Measurements from ENCODE around the gene CWC27. TPM values are rescaled to one million over a fixed set of nuclear protein-coding genes. Genes with fewer than 3 reads are reported as not detected.

Gene CWC27
- total RNA-seq, 1 donor from 2014 or later, result 33.4 TPM

GRCh38 chr5:65047225-65047624 is 278.5 kb downstream of the CWC27 start:
- Mint-ChIP-seq H3K9me3 (ENCODE audit: low read depth) (no peaks in the 10 kb centered on the region), H3K27me3 (peaks cover 5% of the 10 kb centered on the region), H3K4me3 (ENCODE audit: low read depth) (no peak overlapping the region), H3K4me1 (ENCODE audit: low read depth) (no peaks in the 10 kb centered on the region), H3K36me3 (ENCODE audit: insufficient read depth) (no peaks in the 10 kb centered on the region), H3K27ac (no peak overlapping the region)
- TF ChIP-seq CTCF (IDR thresholded peaks at IDR 0.05; ENCODE audit: unreplicated experiment), result no peak
- DNase-seq (ENCODE audit: low spot score, unreplicated experiment), result no peak

DNA sequence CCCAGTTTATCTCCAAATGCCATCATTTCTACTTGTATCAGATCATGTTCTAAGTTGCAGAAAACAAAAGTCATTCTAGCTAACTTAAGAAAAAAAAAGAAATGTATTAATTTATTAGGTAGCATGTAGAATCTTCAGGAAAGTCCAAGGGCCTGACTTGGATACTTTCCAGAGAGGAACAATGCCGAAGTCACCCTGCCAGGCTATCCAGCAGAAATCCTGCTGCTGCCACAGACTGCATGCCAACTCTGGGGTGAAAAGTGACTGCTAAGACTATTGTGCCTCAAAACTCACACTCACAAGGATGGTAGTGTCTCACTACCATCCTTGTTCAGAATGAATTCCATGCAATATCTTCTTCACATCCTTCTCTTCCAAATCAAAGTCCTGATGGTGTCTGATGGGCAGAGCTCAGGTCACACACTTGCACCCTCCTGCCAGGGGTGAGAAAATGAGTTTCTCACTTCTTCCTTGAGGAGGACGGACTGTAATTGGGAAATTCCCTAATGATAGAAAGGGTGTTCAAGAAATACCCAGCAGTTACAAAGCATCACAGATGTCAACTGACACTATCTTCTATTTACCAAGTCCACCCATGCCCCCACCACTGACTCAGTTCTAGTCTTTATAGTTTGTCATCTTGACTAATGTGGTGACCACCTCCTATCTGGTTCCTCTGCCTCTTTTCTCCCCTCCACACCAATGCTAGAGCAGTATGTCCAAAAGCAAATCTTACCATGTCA is 279.4 kb downstream of the CWC27 start:
- Mint-ChIP-seq H3K4me1 (ENCODE audit: low read depth) (no peaks in the 10 kb centered on the region), H3K4me3 (ENCODE audit: low read depth) (no peak overlapping the region), H3K9me3 (ENCODE audit: low read depth) (no peaks in the 10 kb centered on the region), H3K27me3 (peaks cover 5% of the 10 kb centered on the region), H3K27ac (no peak overlapping the region), H3K36me3 (ENCODE audit: insufficient read depth) (no peaks in the 10 kb centered on the region)
- TF ChIP-seq CTCF (IDR thresholded peaks at IDR 0.05; ENCODE audit: unreplicated experiment), result no peak
- no peak for DNase-seq (ENCODE audit: low spot score, unreplicated experiment)

- H3K4me3 Mint-ChIP-seq (ENCODE audit: low read depth), result no peak overlapping the region
- no peak for TF ChIP-seq CTCF (IDR thresholded peaks at IDR 0.05; ENCODE audit: unreplicated experiment)
- DNase-seq (ENCODE audit: low spot score, unreplicated experiment), result no peak
- H3K27me3 Mint-ChIP-seq, result peaks cover 2% of the 10 kb centered on the region
- no peak overlapping the region for H3K27ac Mint-ChIP-seq
- peaks cover 3% of the 10 kb centered on the region for H3K9me3 Mint-ChIP-seq (ENCODE audit: low read depth)
- H3K36me3 Mint-ChIP-seq (ENCODE audit: insufficient read depth), result no peaks in the 10 kb centered on the region
- H3K4me1 Mint-ChIP-seq (ENCODE audit: low read depth), result no peaks in the 10 kb centered on the region
Observed at GRCh38 chr5:65050140-65050539, 281.4 kb downstream of the CWC27 start.

DNA sequence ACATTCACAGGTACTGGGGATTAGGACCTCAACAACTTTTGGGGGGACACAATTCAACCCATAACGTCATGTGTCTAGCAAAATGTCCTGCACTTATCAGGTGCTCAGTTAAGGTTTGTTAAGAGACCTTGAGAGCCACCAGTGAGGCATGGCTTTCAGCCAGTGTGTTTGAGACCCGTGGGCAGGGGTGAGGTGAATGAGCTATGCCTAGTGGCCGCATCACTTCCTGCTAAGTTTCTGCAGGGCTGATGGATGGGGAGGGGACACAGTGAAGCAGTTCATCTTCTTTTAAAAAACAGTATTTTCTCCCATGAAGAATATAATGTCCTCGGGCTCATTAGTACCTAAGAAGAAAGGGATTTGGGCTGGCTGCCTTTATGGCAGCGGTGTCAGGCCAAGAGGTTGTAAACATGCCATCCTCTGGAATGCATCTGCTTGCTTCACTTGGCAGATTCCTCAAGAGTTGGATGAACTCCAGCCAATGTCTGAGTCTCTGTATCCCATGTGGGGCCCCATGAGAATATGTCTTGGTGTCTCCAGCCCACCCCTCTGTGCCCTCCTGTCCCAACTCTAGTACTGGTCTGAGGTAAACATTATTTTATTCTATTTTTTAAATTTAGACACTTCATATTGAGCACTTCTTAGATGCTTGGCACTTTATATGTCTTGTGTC is 282.2 kb downstream of the CWC27 start:
- Mint-ChIP-seq H3K27ac (no peak overlapping the region), H3K9me3 (ENCODE audit: low read depth) (peaks cover 6% of the 10 kb centered on the region), H3K27me3 (no peaks in the 10 kb centered on the region), H3K4me3 (ENCODE audit: low read depth) (no peak overlapping the region), H3K36me3 (ENCODE audit: insufficient read depth) (no peaks in the 10 kb centered on the region), H3K4me1 (ENCODE audit: low read depth) (no peaks in the 10 kb centered on the region)
- no peak for TF ChIP-seq CTCF (IDR thresholded peaks at IDR 0.05; ENCODE audit: unreplicated experiment)
- no peak for DNase-seq (ENCODE audit: low spot score, unreplicated experiment)

DNA sequence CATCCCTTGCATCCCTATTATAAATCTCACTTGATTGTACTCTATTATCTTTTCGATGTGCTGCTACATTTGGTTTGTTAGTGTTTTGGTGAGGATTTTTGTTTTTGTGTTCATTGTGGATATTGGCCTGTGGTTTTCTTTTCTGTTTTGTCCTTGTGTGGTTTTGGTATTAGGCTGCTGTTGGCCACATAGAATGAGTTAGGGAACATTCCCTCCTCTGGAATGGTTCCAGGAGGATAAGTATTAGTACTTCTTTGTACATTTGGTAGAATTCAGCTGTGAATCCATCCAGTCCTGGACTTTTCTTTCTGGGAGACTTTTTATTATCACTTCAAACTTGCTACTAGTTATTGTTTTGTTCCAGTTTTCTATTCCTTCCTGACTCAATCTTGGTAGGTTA is 287.2 kb downstream of the CWC27 start:
- no peak overlapping the region for H3K27ac Mint-ChIP-seq

More for the DNA sequence above, 287.2 kb downstream of the CWC27 start:
- DNase-seq (ENCODE audit: low spot score, unreplicated experiment), result no peak
- TF ChIP-seq CTCF (IDR thresholded peaks at IDR 0.05; ENCODE audit: unreplicated experiment), result no peak
- Mint-ChIP-seq H3K27me3 (no peaks in the 10 kb centered on the region), H3K36me3 (ENCODE audit: insufficient read depth) (no peaks in the 10 kb centered on the region), H3K9me3 (ENCODE audit: low read depth) (peaks cover 6% of the 10 kb centered on the region), H3K4me1 (ENCODE audit: low read depth) (no peaks in the 10 kb centered on the region), H3K4me3 (ENCODE audit: low read depth) (no peak overlapping the region)
